ENCODE results near the gene PHACTR1.
A peak's percentile ranks its signal among the peaks of the same experiment; 100 is the strongest.
"Not testable (repeated sequence)": the region's sequence is repeated elsewhere in the genome, so short reads cannot be mapped to it uniquely, and the experiment has no call there.

PHACTR1 gene

GRCh38 chr6:13234130-13234529, 517.6 kb downstream of the PHACTR1 start:
- no peak for DNase-seq

DNA sequence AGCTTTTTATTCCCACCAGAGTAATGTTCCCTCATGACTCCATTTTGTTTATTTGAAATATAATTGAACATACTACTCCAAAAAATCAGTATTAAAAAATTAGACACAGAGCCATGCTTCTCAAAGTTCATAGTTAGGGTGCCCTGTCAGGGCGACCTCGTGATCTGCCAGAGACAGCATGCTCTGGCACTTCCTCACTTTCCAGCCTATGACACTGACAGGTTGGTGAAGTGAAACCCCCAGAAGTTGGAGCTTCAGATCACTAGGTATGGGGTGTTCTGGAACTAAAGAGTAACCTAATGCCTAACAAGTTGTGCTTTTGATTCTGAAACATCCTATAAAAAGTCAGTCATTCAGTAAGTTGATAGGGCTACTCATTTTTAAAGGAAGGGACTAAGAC, 518.8 kb downstream of the PHACTR1 start:
- peak in 3 of 51 donors; percentile 1 to 4 (median 4) for DNase-seq

DNA sequence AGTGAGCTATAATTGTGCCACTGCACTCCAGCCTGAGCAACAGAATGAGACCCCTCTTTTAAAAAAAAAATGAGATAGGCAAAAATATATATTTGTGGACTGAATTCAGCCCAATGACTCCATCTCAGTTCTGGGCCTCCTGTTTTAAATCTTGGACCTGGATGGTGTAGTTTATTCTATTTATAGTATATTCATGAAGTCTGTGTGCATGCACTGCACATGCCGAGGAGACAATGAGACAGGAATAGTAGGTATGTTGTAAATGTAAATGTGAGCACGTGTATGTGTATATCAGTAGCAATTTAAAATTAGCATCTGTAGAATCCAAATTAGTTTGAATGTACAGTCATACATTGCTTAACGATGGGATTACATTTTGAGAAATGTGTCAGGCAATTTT, 520.8 kb downstream of the PHACTR1 start:
- DNase-seq = no peak

- no peak for DNase-seq
These were observed 521.5 kb downstream of the PHACTR1 start for GRCh38 chr6:13238017-13238416.

- no peak for DNase-seq
These were observed 522.2 kb downstream of the PHACTR1 start for GRCh38 chr6:13238640-13239216.

DNA sequence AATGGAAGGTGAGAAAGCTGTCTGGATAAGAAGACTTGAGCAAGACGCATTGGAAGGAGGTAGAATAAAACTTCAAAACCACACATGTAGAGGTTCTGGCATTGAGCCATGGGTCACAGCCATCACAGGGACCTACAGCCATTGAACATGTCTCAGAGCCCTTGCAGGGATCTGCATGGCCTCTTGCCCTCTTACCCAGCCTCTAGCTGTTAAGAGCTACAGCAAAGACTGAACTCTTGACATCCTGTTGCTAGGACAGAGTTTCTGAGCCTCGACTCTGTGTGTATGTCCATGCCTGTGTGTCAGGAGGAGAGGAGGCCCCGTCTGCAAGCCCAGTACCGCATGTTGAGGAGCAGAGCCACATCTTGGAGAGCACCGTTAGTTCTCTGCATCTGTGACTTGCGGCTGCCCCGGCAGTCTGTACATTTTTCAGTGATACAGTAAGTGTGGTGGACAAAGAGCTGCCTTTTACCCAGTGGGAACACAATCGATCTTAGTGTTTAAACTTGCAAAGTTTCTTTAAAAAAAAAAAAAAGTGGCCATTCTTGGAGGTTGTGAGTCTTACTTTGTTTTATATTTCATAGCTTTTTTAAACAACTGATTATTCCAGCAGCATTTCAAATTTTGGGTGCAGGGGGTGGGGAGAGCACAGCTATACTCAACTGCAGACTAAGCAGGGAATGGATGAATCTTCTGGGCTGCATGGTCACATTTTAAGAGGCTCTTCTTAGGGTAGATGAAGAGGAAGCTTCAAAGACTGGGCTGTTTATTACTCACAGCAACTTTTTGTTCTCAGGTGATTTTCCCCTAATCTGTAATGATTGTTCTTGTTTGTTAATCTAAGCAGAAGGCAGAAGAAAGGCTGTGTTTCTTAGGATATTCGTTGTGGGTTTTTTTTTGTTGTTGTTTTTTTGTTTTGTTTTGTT, 523.2 kb downstream of the PHACTR1 start:
- DNase-seq = no peak

DNA sequence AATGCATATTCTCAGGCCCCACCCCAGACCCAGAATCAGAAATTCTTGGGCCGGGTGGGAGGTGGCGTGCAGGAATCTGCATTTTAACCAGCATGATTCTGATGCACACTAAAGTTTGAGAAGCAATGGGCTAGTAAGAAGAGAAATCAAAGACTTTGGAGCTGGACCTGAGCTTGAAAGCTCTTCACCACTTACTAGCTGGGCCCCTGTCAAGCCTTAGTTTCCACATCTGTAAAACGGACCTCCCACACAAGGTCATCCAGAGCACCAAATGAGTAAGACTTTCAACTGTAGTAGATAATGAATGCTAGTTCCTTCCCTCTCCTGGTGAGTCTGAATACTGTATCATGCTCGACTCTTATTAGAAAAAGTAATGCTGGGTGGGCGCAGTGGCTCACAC, 524.8 kb downstream of the PHACTR1 start:
- no peak for DNase-seq

GRCh38 chr6:13242178-13242577, 525.6 kb downstream of the PHACTR1 start:
- DNase-seq = no peak

DNA sequence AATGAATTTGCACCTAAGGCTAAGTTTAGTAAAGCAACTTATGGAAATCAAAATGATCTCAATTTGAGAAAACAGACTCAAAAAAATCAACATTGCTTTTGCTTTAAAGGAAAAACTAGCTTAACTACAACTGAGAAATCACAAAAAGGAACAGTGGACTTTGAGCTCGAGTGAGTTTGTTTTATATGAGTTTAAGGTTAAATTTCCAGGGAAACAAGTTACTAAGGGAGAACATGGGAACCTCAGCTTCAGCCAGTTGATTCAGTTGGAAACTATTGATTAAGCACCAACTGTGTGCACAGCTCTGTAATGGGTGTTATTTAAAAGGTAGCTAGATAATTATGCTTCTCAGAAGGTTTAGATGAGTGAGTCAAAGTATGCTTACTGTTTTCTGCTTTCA, 526.0 kb downstream of the PHACTR1 start:
- DNase-seq = no peak

DNA sequence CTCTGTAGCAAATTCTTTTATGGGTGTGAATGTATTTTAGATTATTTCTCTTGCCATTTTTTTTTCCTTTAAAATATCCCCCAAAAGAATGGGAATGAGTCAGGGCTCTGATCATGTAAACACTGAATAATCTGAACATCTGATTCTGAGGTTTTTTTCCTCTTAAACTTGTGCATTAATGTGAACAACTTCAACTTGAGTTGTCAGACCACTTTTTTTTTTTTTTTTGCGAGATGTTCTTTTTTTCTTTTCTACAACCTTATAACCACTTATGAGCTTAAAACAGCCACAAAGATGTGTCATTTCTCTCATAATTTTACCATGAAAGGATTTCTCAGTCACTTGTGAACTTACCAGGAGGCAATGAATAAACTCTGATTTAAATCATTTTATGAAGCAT, 526.5 kb downstream of the PHACTR1 start:
- no peak for DNase-seq

GRCh38 chr6:13243745-13244144, 527.2 kb downstream of the PHACTR1 start:
- DNase-seq = not testable (repeated sequence)

DNA sequence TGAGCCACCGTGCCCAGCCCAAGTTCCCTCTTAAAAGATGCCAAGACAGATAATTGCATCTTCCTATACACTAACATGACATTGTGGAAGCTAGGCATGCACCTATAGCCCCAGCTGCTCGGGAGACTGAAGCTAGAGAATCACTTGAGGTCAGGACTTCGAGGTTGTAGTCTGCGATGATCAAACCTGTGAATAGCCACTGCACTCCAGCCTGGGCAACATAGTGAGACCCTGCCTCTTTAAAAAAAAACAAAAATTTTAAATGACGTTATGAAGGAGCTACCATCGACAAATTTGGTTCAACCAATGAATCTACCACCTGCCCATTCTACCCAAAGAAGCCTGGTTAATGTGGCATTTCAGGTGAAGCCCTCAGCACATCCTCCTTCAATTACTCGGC, 531.1 kb downstream of the PHACTR1 start:
- no peak for DNase-seq

GRCh38 chr6:13248053-13248452, 531.5 kb downstream of the PHACTR1 start:
- peak in 2 of 51 donors; percentile 4 to 6 for DNase-seq

GRCh38 chr6:13248584-13248985, 532.0 kb downstream of the PHACTR1 start:
- DNase-seq = no peak

- no peak for DNase-seq
These were observed 532.4 kb downstream of the PHACTR1 start for GRCh38 chr6:13248994-13249393.

DNA sequence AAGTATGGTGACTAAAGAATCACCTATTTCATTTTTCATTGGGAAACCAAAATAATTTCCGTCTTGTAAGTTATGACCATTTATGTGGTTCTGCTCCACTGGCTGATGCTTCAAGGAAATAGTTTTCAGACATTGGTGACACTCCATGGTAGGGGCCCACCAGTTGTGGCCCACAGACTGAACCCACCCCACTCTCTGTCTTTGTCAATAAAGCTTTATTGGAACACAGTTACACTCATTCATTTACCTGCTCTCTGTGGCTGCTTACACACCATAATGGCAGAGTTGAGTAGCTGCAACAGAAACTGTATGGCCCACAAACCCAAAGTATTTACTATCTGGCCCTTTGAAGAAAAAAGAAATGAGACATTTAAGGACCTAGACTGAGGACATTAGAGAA, 533.2 kb downstream of the PHACTR1 start:
- no peak for DNase-seq

DNA sequence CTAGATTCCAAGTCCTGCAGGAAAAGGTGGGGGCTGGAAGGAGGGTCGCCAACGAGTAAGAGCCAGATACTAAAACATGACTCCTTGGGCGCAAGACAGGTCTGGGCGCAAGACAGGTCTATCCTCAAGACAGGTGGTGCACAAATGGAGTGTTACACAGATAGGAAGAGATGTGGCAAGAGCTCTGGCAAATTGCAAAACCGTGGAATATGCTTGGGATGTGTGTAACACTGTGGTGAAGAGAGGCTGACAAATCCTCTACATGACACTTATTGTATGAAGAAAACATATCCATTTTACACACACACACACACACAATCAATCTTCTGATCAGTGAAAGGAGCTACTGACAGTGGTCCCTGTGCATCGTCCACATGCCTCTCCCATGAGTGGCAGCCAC, 534.1 kb downstream of the PHACTR1 start:
- DNase-seq = no peak

GRCh38 chr6:13251242-13251641, 534.7 kb downstream of the PHACTR1 start:
- DNase-seq = no peak

GRCh38 chr6:13252790-13253189, 536.2 kb downstream of the PHACTR1 start:
- no peak for DNase-seq

DNA sequence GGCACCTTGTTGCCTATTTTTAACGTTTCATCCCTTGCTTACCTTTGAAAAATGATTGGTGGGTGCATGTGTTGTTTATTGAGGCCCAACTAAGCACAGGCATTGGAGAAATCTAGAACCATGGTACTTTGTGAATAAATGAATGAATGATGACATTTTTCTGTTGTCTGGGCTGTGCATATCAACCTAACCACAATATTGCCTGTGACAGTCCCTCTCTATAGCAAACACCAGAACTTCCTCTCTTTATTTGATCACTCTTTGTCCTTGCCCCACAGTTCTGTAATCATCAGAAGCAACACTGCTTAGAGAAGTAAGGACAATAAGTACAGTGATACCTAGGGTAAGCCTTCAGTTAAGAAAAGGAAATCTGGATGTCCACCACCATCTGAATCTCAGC, 536.7 kb downstream of the PHACTR1 start:
- DNase-seq = no peak

GRCh38 chr6:13256266-13257001, 539.9 kb downstream of the PHACTR1 start:
- DNase-seq = no peak

DNA sequence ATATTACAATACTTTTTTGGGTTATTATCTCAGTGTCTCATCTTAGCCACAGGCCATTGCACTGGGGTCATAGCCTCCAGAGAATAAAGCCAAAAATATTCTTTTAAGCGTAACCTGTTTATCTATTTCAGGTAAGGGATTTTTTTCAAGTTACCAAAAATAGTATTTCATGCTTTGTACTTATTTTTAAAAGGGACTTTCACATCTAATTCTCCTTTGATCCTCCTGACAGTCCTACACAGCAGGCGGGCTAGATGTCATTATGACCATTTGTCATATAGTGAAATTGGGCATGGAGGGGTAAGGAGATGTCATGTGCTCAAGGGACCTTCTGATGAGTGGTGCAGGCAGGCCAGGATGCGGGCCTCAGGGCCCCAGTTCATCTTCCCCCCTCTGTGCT, 542.8 kb downstream of the PHACTR1 start:
- no peak for DNase-seq
